HTR-8/SVneo (cell line): ENCODE measurements around the gene GLDN.

Experiments
- DNase-seq: peaks from one replicate; pipeline ENCODE4 v3.0.0; 2011; ENCODE audit warnings: low spot score, mixed read lengths; ENCODE audit not compliant: insufficient read length
- FAIRE-seq: peaks from 2 replicates; lab custom pipeline; 2011; peaks lifted over from hg19 to GRCh38; lab: Jason Lieb, UNC

GLDN gene

DNA sequence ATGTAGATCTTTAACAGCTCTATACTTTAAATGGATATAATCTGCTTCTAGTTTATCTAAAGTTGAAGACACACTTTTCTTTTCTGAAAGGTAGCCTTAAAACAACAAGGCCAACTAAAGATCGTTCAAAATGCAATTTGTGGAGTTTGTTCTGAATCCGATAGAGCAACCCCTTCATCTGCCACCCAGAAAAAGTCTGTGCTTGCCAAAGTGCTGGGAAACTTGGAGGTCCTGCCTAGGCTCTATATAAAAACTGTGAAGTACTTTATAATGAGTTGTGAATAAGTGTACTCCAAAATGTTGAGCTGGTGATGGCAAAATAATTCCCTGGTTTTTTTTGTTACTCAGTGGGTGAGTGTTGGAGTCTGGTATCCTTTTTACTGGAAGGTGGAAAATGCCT is 12.5 kb downstream of the GLDN start:
- no peak for DNase-seq
- FAIRE-seq, result no peak

GRCh38 chr15:51355096-51355495 is 13.6 kb downstream of the GLDN start:
- no peak for DNase-seq

GRCh38 chr15:51356147-51356546 is 14.7 kb downstream of the GLDN start:
- DNase-seq, result no peak
- FAIRE-seq, result no peak

More at GRCh38 chr15:51355096-51355495, 13.6 kb downstream of the GLDN start:
- FAIRE-seq, result no peak

GRCh38 chr15:51356983-51357382 is 15.5 kb downstream of the GLDN start:
- no peak for FAIRE-seq
- DNase-seq, result no peak

GRCh38 chr15:51359981-51360380 is 18.5 kb downstream of the GLDN start:
- DNase-seq (no peak), FAIRE-seq (no peak)

GRCh38 chr15:51363383-51363782 is 21.9 kb downstream of the GLDN start:
- DNase-seq (no peak), FAIRE-seq (no peak)

DNA sequence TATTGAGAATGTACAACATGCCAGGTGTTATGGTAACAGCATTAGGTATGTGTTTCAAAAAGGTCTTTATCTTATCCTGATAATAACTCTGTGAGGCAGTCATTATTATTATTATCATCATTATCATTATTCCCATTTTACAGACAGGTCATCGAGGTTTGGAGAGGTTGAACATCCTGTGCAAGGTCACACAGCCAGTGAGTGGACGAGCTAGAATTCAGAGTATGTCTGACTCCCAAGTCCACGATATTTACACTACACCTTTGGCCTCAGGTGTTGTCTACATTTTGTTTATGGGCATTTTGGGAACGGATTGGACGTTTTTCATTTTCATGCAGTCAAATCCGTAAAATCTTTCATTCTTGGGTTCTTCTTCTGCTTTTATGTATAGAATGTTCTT is 24.0 kb downstream of the GLDN start:
- FAIRE-seq (no peak), DNase-seq (no peak)

DNA sequence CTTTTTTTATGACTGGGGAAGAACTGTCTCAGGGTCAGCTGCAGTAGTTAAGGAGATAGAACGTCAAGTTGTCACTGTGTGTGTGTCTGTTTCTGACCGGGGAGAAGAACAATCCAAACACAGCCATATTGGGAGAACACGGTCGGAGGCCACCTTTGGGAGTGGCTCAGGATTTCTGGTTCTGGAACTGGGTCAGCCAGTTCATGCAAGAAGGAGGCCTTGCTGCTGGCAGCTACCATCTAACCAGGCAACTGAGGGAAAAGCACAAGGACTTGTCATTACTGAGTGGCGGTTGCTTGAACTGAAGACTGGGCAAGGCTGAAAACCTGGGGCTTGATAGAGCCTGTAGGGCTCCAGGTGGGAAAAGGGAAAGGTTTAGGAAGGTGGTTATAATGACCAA is 24.6 kb downstream of the GLDN start:
- FAIRE-seq (no peak), DNase-seq (no peak)

DNA sequence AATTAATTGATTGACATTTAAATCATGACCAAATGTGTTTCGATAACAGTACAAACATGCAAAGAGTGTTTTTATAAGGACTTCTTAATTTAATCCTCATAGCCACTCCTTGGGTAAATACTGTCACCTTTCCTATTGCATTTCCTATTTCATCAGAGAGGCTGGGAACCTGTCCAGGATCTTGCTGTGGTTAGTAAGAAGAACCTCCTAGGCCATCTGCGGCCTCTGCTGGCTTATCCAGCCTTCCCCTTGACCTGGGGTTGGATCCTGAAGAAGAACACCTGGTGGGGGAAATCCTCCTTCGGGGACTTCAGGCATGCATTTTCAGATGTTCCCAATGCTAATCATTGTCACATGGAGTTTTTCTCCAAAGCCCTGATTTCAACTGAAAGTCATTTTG is 25.5 kb downstream of the GLDN start:
- no peak for DNase-seq
- FAIRE-seq, result no peak

- no peak for FAIRE-seq
- no peak for DNase-seq
Observed at GRCh38 chr15:51367322-51367976, 26.0 kb downstream of the GLDN start.

GRCh38 chr15:51368307-51368706 is 26.9 kb downstream of the GLDN start:
- FAIRE-seq (no peak), DNase-seq (no peak)

DNA sequence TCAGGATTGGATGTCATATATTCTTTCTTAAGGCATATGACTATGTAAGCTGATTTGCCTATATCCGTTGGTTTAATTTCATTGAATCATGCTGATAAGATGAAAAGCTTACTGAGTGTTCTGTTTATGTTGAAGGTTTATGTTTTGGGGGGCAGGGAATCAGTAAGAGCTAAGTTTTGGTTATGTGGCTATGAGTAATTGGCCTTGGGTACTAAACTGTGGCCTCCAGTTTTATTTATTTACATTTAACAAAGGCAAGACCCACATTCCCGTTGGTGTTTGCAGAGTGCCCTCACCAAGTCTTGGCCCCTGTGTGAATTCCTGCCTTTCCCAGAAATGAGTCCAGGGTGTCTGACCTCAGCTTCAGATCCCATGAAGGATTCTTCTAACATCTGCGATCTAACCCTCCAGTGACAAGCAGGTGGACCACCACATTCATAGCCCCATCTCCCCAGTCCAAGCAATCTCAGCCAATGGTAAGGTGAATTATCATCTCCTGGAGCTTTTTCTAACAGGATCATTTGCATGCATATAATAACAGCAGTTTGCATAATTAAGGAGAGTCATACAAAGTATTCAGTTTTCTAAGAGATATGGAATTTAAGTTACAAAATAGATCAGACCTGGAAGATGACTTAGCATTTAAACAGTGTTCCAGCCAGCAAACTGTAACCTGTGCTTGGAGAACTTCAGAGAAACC is 27.4 kb downstream of the GLDN start:
- FAIRE-seq (no peak), DNase-seq (no peak)

- DNase-seq (no peak), FAIRE-seq (no peak)
Observed at GRCh38 chr15:51369451-51369761, 28.0 kb downstream of the GLDN start.

GRCh38 chr15:51371266-51371665 is 29.8 kb downstream of the GLDN start:
- no peak for FAIRE-seq
- no peak for DNase-seq

GRCh38 chr15:51374131-51374530 is 32.7 kb downstream of the GLDN start:
- no peak for DNase-seq
- no peak for FAIRE-seq

DNA sequence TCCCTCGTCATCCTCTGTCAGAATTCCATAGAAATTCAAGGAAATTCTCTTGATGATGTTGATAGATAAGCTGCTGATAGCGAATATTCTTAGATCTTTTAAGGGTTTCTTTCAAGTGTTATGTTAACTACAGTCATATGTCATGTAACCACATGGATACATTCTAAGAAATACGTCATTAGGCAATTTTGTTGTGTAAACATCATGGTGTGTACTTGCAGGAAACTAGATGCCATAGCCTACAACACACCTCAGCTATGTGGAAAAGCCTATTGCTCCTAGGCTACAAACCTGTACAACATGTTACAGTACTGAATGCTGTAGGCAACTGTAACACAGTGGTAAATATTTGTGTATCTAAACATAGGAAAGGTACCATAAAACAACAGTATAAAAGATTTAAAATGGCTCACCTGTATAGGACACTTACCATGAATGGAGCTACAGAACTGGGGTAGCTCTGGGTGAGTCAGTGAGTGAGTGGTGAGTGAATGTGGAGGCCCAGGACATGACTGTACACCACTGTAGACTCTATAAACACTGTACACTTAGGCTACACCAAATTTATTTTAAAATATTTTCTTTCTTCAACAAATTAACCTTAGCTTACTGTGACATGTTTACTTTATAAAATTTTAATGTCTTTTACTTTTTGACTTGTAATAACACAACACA is 34.6 kb downstream of the GLDN start:
- no peak for DNase-seq
- FAIRE-seq, result no peak

GRCh38 chr15:51377038-51377786 is 35.8 kb downstream of the GLDN start:
- DNase-seq, result no peak
- FAIRE-seq, result no peak

- no peak for FAIRE-seq
Observed at GRCh38 chr15:51378406-51378805, 37.0 kb downstream of the GLDN start.

GRCh38 chr15:51379390-51379789 is 37.9 kb downstream of the GLDN start:
- DNase-seq (no peak), FAIRE-seq (no peak)

More at GRCh38 chr15:51378406-51378805, 37.0 kb downstream of the GLDN start:
- DNase-seq, result no peak

GRCh38 chr15:51380999-51381806 is 39.7 kb downstream of the GLDN start:
- DNase-seq (peak; percentile 60), FAIRE-seq (peak; percentile 89)
